Cortex of kidney (tissue), 1 donor: ENCODE measurements around the gene CPEB2.
"Not testable (repeated sequence)": the region's sequence is repeated elsewhere in the genome, so short reads cannot be mapped to it uniquely, and the experiment has no call there.

Experiments
- DNase-seq: peaks from one replicate; lab custom pipeline; 2025; lab: John Stamatoyannopoulos, UW

Gene CPEB2

DNA sequence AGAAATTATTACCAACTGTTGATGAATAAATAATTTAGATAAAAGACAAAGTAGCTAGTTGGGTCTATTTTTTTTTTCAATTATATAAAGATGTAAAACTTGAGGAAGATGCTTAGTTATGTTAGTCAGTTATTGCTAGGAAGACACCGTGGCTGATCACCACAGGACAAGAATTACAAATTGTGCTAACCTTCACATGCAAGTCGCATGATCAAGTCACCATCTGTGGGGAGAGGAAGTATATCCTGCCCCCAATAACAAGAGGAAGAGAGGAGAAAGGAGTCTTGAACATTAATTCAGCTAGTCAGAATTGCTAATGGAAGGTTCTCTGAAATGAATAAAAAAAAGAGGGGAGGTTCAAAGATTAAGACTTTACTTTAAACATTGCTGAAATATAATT, 52.3 kb downstream of the CPEB2 start:
- DNase-seq: no peak

DNA sequence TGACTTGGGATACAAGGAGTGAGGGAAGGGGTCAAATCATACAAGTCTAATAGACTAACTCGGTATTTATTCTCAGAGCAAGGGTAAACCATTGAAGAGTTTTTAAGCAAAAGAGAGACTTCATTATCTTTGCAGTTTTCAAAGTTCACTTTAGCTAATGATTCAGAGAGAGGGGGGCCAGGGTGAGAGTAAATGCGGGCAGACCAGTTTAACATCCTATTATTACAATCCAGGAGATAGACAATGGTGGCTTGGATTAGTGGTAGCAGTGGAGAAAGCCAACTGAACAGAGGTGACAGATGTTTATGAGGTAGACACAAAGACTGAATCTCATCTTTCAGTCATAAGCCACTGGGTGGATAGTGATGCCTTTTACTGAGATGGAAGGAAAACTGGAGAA, 57.9 kb downstream of the CPEB2 start:
- DNase-seq: no peak

DNA sequence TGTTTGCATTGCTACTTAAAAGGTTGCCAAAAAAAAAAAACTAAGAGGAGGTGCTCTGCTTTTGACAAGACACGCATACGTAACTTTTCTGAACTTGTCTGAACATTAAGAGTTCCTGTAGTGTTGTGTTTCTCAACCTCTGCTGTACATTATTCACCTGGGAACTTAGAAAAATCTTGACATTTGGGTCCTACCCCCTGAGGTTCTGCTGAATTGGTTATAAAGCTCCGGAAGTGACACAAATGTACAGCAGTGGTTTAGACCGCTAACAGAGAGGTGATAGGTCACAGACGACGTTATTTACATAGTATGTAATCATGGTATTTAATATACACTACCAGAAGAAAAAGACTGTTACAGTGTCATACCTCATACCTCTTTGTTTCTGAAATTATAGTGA, 61.1 kb downstream of the CPEB2 start:
- DNase-seq: no peak

- DNase-seq: no peak
Measured at GRCh38 chr4:15065516-15065915, 63.2 kb downstream of the CPEB2 start.

- DNase-seq: no peak
Measured at GRCh38 chr4:15066140-15066539, 63.9 kb downstream of the CPEB2 start.

DNA sequence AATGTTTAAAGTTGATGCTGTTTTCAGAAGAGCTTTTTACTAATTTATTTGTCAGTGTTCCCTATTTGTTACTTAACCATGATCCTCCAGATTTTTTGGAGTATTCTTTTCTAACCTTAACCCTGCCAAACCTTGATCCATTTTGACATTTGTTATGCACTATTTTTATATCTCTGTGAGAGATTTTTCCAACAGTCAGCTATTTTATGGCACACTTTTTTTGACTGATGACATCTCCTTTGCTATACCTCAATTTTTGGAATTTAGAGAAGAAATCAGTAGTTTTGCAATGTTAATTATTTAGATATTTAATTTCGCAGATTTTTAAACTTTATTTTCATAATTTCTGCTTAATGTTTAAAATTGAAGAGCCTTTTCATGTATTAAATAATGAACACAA, 66.0 kb downstream of the CPEB2 start:
- DNase-seq: no peak

- no peak for DNase-seq
Measured at GRCh38 chr4:15075875-15076274, 73.6 kb downstream of the CPEB2 start.

GRCh38 chr4:15077969-15078368, 75.7 kb downstream of the CPEB2 start:
- no peak for DNase-seq

DNA sequence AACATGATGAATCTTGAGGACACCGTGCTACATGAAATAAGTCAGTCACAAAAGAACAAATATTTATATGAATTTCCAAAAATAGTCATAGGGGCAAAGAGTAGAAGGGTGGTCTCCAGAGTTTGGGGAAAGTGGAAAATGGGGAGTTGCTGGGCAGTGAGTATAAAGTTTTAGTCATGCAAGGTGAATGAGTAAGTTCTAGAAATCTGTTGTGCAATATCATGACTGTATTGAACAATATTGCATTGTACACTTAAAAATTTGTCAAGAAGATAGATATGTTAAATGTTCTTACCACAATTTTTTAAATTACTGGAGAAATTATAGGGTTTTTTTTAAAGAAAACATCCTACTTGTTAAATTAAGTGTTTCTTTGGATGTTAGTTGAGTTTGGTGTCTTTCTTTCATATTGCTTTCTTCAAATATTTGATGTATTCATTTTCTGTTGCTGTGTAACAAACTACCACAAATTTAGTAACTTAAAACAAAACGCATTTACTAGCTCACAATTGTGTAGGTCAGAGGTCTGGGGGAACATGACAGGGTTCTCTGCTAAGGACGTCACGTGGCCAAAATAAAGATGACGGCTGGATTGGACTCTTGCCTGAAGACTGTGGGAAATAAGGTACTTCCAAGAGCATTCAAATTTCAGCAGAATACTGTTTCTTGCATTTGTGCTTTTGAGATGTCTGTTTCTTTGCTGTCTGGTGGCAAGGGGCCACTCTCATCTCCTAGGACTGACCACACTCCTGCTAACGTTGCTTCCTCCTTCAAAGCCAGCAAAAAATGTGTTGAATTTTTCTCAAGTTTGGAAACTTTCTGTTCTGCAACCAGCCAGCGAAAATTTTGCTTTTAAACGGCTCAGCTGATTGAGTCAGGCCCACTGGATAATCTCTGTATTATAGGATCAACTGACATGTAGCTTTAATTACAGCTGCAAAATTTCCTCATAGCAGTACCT, 76.7 kb downstream of the CPEB2 start:
- DNase-seq: no peak

DNA sequence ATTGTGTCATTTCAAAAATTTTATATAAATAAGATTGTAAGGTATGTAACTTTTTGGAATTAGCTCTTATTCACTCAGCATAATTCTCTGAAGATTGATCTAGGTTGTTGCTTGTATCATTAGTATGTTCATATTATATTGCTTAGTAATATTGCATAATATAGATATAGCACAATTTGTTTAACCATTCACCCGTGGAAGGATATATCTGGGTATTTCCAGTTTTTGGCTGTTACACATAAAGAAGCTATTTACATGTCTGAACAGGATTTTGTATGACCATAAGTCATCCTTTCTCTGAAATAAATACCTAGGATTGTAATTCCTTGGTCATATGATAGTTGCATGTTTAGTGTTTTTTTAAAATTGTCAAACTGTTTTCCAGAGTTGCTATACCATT, 82.5 kb downstream of the CPEB2 start:
- DNase-seq: no peak

DNA sequence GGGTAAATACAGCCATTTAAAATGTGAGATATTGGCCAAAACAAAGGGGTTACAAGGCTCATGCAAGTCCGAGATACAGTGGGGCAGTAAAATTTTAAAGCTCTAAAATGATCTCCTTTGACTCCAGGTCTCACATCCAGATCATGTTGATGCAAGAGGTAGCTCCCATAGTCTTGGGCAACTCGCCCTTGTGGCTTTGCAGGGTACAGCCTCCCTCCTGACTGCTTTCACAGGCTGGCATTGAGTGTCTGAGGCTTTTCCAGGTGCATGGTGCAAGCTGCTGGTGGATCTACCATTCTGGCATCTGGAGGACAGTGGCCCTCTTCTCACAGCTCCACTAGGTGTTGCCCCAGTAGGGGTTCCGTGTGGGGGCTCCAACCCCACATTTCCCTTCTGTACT, 83.5 kb downstream of the CPEB2 start:
- DNase-seq: not testable (repeated sequence)

DNA sequence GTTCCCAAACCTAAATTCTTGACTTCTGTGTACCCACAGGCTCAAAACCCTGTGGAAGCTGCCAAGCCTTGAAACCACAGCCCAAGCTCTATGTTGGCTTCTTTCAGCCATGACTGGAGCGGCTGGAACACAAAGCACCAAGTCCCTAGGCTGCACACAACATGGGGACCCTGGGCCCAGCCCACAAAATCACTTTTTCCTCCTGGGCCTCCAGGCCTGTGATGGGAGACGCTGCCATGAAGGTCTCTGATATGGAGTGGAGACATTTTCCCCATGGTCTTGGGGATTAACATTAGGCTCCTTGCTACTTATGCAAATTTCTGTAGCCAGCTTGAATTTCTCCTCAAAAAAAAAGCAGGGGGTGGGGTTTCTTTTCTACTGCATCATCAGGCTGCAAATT, 84.0 kb downstream of the CPEB2 start:
- DNase-seq: not testable (repeated sequence)

DNA sequence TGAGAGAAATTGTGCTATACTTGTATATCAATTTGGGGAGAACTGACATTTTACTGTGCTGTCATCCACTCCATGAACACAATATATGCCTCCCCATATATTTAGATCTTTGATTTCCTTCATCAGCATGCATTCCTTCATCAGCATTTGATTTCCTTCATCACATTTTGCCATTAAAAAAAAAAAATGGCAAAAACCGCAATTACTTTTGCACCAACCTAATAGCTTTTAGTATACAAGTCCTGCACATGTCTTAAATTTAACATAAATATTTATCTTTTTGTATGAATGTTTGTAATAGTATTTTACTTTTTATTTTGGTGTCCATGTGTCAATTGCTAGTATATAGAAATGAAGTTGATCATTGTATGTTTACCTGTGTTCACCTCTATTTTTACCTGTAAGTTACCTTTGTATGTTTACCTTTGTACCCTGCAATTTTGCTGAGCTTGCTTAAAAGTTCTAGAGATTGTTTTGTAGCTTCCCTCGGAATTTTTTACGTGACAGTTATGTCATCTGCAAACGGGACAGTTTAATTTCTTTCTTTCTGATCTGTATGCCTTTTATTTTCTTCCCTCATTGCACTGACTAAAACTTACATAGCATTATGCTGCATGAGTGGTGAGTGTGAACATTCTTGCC, 86.2 kb downstream of the CPEB2 start:
- DNase-seq: no peak

DNA sequence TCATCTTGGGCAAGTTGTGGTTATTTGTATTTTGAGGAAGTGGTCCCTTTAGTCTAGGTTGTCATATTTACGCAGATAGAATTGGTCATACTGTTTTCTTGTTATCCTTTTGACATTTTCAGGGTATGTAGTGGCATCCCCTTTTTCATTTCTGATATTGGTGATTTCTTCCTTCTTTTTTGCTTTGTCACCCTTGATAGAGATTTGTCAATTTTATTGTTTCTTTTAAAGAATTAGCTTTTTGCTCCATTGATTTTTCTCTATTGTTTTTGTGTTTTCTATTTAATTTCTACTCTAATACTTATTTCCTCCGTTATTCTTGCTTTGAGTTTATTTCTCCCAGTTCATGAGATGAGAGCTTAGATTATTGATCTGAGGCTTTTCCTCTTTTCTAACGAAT, 87.7 kb downstream of the CPEB2 start:
- DNase-seq: no peak

DNA sequence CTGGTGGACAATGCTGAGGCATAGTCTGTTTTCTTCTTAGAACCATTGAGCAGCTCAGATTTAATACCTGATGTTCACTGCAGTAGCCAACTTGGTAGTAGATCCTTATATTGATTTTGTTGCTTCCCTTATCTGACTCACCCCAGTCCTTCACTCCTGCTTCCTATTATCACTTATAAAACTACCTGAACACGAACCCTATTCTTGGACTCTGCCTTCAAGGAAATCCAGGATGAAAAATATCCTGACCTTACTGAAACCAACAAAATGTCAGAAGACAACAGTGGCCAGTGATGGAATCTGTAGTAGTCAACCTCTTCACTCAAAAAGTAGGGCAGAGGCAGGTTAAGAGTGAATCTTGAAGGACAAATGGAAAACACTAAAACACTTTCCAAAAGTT, 98.1 kb downstream of the CPEB2 start:
- no peak for DNase-seq

DNA sequence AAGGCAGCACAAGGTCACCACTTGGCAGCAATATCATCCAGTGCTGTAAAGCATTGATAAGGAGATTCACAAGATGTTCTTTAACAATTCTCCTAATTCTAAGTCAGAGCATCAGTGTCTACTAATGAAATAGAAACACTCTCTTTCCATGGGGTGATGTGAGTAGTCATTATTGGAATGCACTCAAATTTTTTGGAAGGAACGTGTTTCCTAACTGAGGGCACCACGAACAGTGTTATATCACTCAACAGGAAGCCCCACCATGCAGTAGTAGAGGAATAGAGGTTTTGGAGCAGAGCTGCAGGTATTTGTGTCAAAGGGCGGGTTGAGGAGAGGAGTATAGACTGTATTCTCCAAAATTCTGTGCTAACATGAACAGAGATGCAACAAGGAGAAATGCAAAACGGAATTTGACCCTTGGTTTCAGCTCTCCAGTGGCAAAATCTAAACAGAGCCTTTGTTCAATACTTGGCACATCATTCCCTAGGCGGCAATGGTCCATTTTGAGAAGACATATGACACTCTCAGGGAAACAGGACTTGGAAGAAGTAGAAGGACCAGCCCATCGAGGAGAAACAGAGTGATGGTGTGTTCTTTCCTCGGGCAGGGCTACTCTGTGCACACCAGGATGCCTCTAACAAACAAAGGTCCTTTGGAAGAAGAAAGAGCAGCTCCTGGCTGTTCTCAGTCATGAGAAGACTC, 98.9 kb downstream of the CPEB2 start:
- no peak for DNase-seq

DNA sequence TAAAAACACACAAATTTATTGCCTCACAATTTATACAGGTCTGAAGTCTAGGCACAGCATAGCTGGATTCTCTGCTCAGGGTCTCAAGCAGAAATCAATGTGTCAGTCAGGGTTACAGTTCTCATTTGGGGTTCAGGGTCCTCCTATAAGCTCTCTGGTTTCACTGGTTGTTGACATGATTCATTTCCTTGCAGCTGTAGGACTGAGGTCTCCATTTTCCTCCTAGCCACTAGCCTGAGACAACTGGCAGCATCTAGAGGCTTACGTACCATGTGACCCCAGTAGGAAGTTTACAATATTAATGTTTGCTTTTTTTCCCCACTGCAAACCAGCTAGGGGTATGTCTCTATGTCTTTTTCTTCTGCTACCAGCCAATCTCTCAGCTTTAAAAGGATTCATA, 102.5 kb downstream of the CPEB2 start:
- no peak for DNase-seq

DNA sequence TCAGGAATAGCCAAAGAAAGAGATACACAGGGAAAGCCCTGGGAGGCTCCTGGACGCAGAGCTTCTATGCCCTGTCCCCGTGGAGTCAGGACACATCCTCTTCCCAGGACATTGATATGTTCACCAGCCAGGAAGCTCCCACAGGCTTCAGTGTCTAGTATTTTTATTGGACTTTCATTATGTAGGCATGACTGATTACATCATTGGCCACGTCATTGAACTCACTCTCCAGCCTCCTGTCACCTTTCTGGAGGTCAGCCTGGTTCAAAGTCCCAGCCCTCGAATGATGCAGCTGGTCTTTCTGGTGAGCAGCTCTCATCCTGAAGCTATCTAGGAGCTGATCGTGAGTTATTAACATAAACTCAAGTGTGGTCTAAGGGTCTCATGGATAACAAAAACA, 104.1 kb downstream of the CPEB2 start:
- no peak for DNase-seq

DNA sequence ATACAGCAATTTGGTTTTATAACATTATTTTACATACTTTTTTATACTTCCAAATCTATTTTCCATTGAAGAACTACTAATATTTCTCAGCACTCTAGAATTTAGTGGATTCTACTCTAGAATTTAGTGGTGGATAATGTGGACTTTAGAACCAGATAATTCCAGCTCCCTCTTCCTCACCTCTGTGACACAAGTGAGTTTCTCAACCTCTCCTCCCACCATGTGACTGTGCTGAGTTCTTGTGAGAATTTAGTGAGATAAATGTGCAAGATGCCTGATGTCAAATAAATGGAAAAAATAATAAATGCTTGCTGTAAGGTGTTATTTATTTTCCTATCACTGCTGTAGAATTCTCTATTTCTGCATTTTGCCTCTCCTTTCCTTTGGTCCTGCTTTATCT, 107.3 kb downstream of the CPEB2 start:
- DNase-seq: no peak

GRCh38 chr4:15110120-15110571, 107.9 kb downstream of the CPEB2 start:
- DNase-seq: no peak

DNA sequence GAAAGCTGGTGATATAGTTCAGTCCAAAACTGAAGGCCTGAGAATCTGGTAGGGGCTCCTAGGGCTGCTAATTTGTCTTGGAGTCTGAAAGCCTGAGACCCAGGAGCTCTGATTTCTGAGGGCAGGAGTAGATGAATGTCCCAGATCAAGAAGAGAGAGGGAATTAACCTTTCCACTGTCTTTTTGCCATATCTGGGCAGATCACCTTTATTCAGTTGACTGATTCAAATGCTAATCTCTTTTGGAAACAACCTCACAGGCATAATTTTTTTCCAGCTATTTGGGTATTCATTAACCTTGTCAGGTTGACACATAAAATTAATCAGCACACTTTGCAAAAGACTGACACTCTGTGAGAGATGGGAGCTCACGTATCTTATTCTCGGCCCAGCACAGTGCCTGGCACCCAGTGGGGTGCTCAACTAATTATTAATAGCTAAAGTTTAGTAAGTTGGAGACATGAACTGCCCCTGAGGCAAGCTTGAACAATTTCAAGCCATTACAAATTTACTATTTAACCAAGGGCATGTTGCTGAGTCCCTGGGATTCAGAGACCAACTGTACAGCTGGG, 114.3 kb downstream of the CPEB2 start:
- DNase-seq: no peak

DNA sequence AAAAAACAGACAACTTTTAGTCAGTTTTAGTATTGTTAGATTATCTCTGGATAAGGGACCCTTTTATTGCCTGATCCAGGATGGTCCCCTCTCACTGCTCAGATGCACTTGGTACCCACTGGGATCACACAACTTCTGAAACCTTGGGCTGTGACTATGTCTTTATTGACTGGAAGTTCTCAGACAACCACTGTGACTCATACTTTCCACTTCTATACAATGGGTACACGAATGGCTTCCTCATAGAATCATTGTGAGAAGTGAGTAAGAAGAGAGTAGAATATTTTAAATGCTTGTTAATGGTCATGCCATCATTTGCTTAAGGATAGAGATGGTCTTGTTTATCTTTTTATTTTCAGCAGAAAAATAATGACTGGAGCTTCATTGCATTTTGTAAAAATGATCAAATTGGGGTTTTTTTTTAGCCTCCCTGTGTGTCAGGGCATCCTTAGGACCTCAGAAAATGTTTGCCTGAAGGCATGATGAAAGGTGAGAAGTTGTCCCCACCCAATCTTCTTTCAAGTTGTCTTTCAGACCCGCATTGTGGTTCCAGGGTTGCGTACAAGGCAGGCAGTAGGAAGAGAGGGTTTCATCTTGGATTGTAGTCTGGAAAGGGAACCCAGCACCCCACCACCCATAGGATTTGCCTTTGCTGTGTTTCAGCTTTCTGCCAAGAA, 115.1 kb downstream of the CPEB2 start:
- no peak for DNase-seq
